Smooth muscle cell (in vitro differentiated cells): ENCODE results near the gene HOXD10. TPM values are rescaled to one million over a fixed set of nuclear protein-coding genes. Genes with fewer than 3 reads are reported as not detected.
A peak's percentile ranks its signal among the peaks of the same experiment; 100 is the strongest.

Experiments used
- DNase-seq: peaks from one replicate; lab custom pipeline; 2025; ENCODE audit not compliant: unreplicated experiment; lab: John Stamatoyannopoulos, UW
- H2AFZ ChIP-seq: fragments of 200-600 bp; sonication (generic); 2 replicates; pipeline ENCODE4 v1.6.0; 2016; ENCODE audit warnings: antibody characterized with exemption, low read depth, mild to moderate bottlenecking
- H3F3A ChIP-seq: fragments of 200-600 bp; sonication (generic); 2 replicates; pipeline ENCODE4 v1.6.0; 2017; ENCODE audit warnings: antibody characterized with exemption, low read depth
- H3K27ac ChIP-seq: fragments of 200-600 bp; sonication (generic); 2 replicates; pipeline ENCODE4 v1.5.1; 2016; ENCODE audit warnings: low read depth, mild to moderate bottlenecking
- H3K27me3 ChIP-seq: fragments of 200-600 bp; sonication (generic); 2 replicates; pipeline ENCODE4 v1.6.1; 2016; ENCODE audit warnings: low read depth, mild to moderate bottlenecking
- H3K36me3 ChIP-seq: fragments of 200-600 bp; sonication (generic); 2 replicates; pipeline ENCODE4 v1.5.1; 2016; ENCODE audit warnings: low read depth
- H3K4me1 ChIP-seq: fragments of 200-600 bp; sonication (generic); 2 replicates; pipeline ENCODE4 v1.5.1; 2016; ENCODE audit warnings: low read depth
- H3K4me2 ChIP-seq: fragments of 200-600 bp; sonication (generic); 2 replicates; pipeline ENCODE4 v1.6.0; 2016; ENCODE audit warnings: mild to moderate bottlenecking
- H3K4me3 ChIP-seq: fragments of 200-600 bp; sonication (generic); 2 replicates; pipeline ENCODE4 v1.5.1; 2016; ENCODE audit warnings: mild to moderate bottlenecking
- H3K79me2 ChIP-seq: fragments of 200-600 bp; sonication (generic); 2 replicates; pipeline ENCODE4 v1.6.0; 2016; ENCODE audit warnings: low read depth, mild to moderate bottlenecking
- H3K9ac ChIP-seq: fragments of 200-600 bp; sonication (generic); 2 replicates; pipeline ENCODE4 v1.6.0; 2016; ENCODE audit warnings: low read depth
- H3K9me3 ChIP-seq: fragments of 200-600 bp; sonication (generic); replicated peaks from 2 replicates; pipeline ENCODE4 v1.5.1; 2016; ENCODE audit warnings: low read depth
- H4K20me1 ChIP-seq: fragments of 200-600 bp; sonication (generic); 2 replicates; pipeline ENCODE4 v1.6.0; 2016; ENCODE audit warnings: low read depth
- CTCF ChIP-seq: fragments of 200-600 bp; sonication (generic); IDR thresholded peaks from 2 replicates; pipeline ENCODE4 v1.5.1; 2017; ENCODE audit warnings: borderline replicate concordance, mild to moderate bottlenecking, antibody characterized with exemption; ENCODE audit not compliant: insufficient read depth, poor library complexity, severe bottlenecking
- WGBS: methylation state at CpG from one replicate; pipeline ENCODE4 v1.1.7; 2016; ENCODE audit warnings: low lambda C conversion rate; 5-methylcytosine and 5-hydroxymethylcytosine counted together
- polyA plus RNA-seq: library from polyadenylated mRNA; unstranded; fragments of >200 nt; fragmentation: Nextera tagmentation; extraction: Ambion mirVana; gene quantifications from 2 replicates; pipeline ENCODE4 v1.2.1, GENCODE V29; 2016
- total RNA-seq: library from RNA; depleted of rRNA; stranded (reverse); fragments of >200 nt; gene quantifications from 2 replicates; pipeline ENCODE4 v1.2.3, GENCODE V29; 2014

The HOXD10 gene
- total and polyA plus RNA-seq, 2 experiments from 2014 or later, result 9.9 to 11.4 TPM

- no peaks in the 10 kb centered on the region for H3K9me3 ChIP-seq
- peaks cover 100% of the 10 kb centered on the region for H3K27me3 ChIP-seq
- H3K4me3 ChIP-seq, result peak overlapping the region; percentile 45
- no peaks in the 10 kb centered on the region for H3K79me2 ChIP-seq
- H3K27ac ChIP-seq, result no peak overlapping the region
- H3K36me3 ChIP-seq, result no peaks in the 10 kb centered on the region
- no peak for TF ChIP-seq CTCF
- H3K4me2 ChIP-seq, result peak overlapping the region; percentile 87
- no peaks in the 10 kb centered on the region for H3K4me1 ChIP-seq
- no peaks in the 10 kb centered on the region for H3F3A ChIP-seq
- 13% methylated on average over 38 of the region's 40 CpGs for WGBS
- no peak overlapping the region for H2AFZ ChIP-seq
- no peak overlapping the region for H3K9ac ChIP-seq
- peaks cover 58% of the 10 kb centered on the region for H4K20me1 ChIP-seq
- DNase-seq, result no peak
These were observed 7.0 kb downstream of the HOXD10 start for GRCh38 chr2:176123411-176124109.

DNA sequence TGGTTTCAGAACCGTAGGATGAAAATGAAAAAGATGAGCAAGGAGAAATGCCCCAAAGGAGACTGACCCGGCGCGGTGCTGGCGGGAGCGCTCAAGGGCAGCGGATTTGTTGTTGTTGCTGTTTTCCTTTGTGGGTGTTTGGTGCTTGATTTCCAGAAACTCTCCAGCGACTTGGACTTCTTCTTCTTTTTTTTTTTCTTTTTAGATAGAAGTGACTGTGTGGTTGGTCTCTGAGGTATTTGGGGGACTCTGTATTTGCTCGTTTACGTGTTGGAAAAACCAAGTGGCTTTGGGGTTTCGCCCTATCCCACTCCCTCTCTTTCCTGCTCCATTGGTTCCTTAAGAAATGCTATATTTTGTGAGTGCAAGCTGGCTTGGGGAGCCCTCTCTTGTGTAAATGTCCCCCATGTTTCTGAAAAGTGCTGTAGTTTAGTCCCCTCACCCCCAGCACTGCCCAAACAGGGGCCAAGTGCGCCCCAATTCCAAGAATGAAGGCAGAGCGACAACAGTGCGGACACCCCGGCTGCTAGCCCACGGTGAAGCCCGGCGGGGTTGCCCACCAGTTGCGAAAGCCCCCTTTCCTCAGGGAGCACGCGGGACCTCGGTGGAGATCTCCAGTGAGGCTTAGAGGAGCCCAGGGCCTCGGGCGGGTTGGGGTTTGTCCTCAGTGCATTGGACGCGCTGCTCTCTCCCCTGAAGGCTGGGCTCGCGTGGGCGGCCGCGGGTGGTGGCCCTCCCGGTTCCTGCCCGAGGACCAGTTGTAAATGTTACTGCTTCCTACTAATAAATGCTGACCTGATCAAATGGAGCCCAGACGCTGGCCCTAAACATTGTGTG is 7.8 kb downstream of the HOXD10 start:
- Histone ChIP-seq H4K20me1 (peaks cover 51% of the 10 kb centered on the region), H3K4me1 (peaks cover 3% of the 10 kb centered on the region), H3K4me2 (no peak overlapping the region), H2AFZ (no peak overlapping the region), H3K9ac (no peak overlapping the region), H3K27me3 (peaks cover 100% of the 10 kb centered on the region), H3K36me3 (no peaks in the 10 kb centered on the region), H3K9me3 (no peaks in the 10 kb centered on the region), H3F3A (no peaks in the 10 kb centered on the region), H3K27ac (no peak overlapping the region), H3K79me2 (no peaks in the 10 kb centered on the region), H3K4me3 (no peak overlapping the region)
- DNase-seq, result no peak
- TF ChIP-seq CTCF, result no peak
- 45% methylated on average over 32 of the region's 34 CpGs for WGBS

GRCh38 chr2:176124947-176125771 is 8.6 kb downstream of the HOXD10 start:
- Histone ChIP-seq H3K27ac (no peak overlapping the region), H3K4me1 (peaks cover 7% of the 10 kb centered on the region), H4K20me1 (peaks cover 43% of the 10 kb centered on the region), H3K36me3 (no peaks in the 10 kb centered on the region), H3K79me2 (no peaks in the 10 kb centered on the region), H3K4me2 (no peak overlapping the region), H2AFZ (no peak overlapping the region), H3K4me3 (no peak overlapping the region), H3F3A (no peaks in the 10 kb centered on the region), H3K27me3 (peaks cover 98% of the 10 kb centered on the region), H3K9ac (no peak overlapping the region), H3K9me3 (no peaks in the 10 kb centered on the region)
- TF ChIP-seq CTCF, result no peak
- DNase-seq, result no peak
- 46% methylated on average over 8 of the region's 9 CpGs for WGBS
